ENCODE measurements around the gene FBXL7.

The FBXL7 gene

GRCh38 chr5:15595929-15596328, 95.9 kb downstream of the FBXL7 start:
- DNase-seq (ENCODE audit: extremely low spot score), result no peak
- POLR2A ChIA-PET, result no interaction called here
- CTCF ChIA-PET, result no interaction called here
- no peak for TF ChIP-seq CTCF (IDR thresholded peaks at IDR 0.05; ENCODE audit: control extremely low read depth, extremely low read depth, low read depth, missing control alignments)

DNA sequence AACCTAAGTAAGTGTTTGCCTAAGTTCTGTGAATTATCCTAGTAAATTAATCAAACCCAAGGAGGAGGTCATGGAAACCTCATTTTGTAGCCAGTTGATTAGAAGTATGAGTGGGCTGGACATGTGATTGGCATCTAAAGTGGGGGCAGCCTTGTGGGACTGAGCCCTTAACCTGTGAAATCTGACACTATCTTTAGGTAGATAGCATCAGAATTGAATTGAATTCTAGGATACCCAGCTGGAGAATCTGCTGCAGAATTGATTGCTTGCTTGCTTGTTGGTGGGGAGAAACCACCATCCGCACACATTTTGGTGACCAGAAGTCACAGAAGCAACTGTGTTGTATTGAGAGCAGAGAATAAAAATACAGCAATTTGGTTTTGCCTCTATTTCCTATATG, 97.0 kb downstream of the FBXL7 start:
- no peak for TF ChIP-seq CTCF (IDR thresholded peaks at IDR 0.05; ENCODE audit: control extremely low read depth, extremely low read depth, low read depth, missing control alignments)
- POLR2A ChIA-PET, result no interaction called here
- CTCF ChIA-PET, result interaction anchor here (1.0 kb wide), 1 partner anchor 10 kb away, joined by 3 read pairs; no protein-coding TSS in a partner anchor

GRCh38 chr5:15597804-15598203, 97.8 kb downstream of the FBXL7 start:
- POLR2A ChIA-PET, result no interaction called here
- TF ChIP-seq CTCF (IDR thresholded peaks at IDR 0.05; ENCODE audit: control extremely low read depth, extremely low read depth, low read depth, missing control alignments), result no peak
- CTCF ChIA-PET, result interaction anchor here (1.0 to 1.5 kb wide), 2 partner anchors 9 to 11 kb away, joined by 3 to 4 read pairs; no protein-coding TSS in a partner anchor
- no peak for DNase-seq (ENCODE audit: extremely low spot score)

More for the DNA sequence above, 97.0 kb downstream of the FBXL7 start:
- DNase-seq (ENCODE audit: extremely low spot score), result no peak

DNA sequence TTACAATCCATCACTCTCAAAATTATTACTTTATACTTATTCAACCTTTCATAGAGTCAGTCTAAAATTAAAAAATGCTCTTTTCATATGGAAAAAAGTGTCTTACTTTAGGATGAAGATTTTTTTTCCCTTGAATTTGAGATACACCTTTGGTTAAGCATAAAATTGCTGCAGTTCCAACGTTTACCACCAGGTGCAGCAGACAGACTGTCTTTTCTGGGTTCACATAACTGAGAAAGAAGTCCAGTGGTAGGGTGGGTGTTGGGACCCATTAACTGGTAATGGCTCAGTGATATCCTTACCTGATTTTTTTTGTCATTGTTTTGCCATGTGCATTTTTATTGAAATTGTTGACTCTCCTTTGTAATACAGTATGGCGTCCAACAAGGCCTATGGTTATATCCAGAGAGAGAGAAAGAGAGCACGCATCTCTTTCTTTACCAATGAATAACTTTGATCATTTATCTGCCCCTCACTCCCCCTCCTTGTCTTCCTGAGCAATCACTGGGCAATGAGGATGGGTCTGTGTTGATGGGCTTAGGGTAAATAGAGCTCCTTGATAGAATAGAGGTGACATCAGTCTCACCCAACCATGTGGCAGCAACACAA, 98.4 kb downstream of the FBXL7 start:
- no peak for DNase-seq (ENCODE audit: extremely low spot score)
- ChIA-PET POLR2A (no interaction called here), CTCF (interaction anchor here (0.8 to 1.5 kb wide), 5 partner anchors 9 to 31 kb away, joined by 3 to 4 read pairs (median 3); no protein-coding TSS in a partner anchor)
- peak; percentile 37 for TF ChIP-seq CTCF (IDR thresholded peaks at IDR 0.05; ENCODE audit: control extremely low read depth, extremely low read depth, low read depth, missing control alignments)

DNA sequence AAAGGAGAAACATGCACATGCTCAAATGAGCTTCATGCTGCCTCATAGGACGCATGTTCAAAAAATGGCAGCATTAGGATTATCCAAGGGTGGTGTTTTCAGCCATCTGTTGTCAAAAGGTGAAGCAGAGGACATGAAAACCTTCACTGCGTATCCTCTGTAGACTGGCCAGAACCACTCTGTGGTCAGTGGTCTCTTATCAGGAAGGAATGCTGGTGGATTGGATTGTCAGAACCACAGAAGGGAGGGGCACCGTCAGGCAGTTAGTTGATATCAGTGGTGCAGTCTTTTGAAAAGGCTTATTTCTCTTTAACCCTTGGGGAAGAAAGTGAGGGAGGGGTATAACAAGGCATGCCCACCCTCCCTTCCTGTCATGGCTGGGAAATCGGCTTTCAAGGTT, 100.1 kb downstream of the FBXL7 start:
- ChIA-PET CTCF (interaction anchor here (1.2 to 1.4 kb wide), 2 partner anchors 10 to 16 kb away, joined by 3 to 4 read pairs; no protein-coding TSS in a partner anchor), POLR2A (no interaction called here)
- TF ChIP-seq CTCF (IDR thresholded peaks at IDR 0.05; ENCODE audit: control extremely low read depth, extremely low read depth, low read depth, missing control alignments), result no peak
- no peak for DNase-seq (ENCODE audit: extremely low spot score)

GRCh38 chr5:15601274-15601673, 101.3 kb downstream of the FBXL7 start:
- DNase-seq (ENCODE audit: extremely low spot score), result no peak
- CTCF ChIA-PET, result no interaction called here
- POLR2A ChIA-PET, result no interaction called here
- no peak for TF ChIP-seq CTCF (IDR thresholded peaks at IDR 0.05; ENCODE audit: control extremely low read depth, extremely low read depth, low read depth, missing control alignments)
